MM.1S (cell line): ENCODE measurements around the gene DEXI.

ENCODE experiments used
- DNase-seq: peaks from one replicate; pipeline ENCODE4 v3.0.0-alpha.2; 2015
- H2AFZ ChIP-seq: fragments of 300-600 bp; sonication (generic); 2 replicates; pipeline ENCODE4 v1.6.0; 2016; ENCODE audit warnings: antibody characterized with exemption, low read length
- H3F3A ChIP-seq: fragments of 300-600 bp; sonication (generic); 2 replicates; pipeline ENCODE4 v1.6.1; 2016; ENCODE audit warnings: mild to moderate bottlenecking, antibody characterized with exemption, low read length, moderate library complexity, mixed read lengths; ENCODE audit not compliant: insufficient read depth
- H3K27ac ChIP-seq: fragments of 300-600 bp; sonication (generic); 2 replicates; pipeline ENCODE4 v1.5.1; 2016; ENCODE audit warnings: mild to moderate bottlenecking, low read length
- H3K27me3 ChIP-seq: fragments of 300-600 bp; sonication (generic); replicated peaks from 2 replicates; pipeline ENCODE4 v1.6.0; 2016; ENCODE audit warnings: low read length; ENCODE audit not compliant: insufficient read depth
- H3K36me3 ChIP-seq: fragments of 300-600 bp; sonication (generic); replicated peaks from 2 replicates; pipeline ENCODE4 v1.6.1; 2016; ENCODE audit warnings: mild to moderate bottlenecking, low read length, mixed read lengths; ENCODE audit not compliant: insufficient read depth
- H3K4me1 ChIP-seq: fragments of 300-600 bp; sonication (generic); 2 replicates; pipeline ENCODE4 v1.6.1; 2016; ENCODE audit warnings: low read length, mixed read lengths
- H3K4me2 ChIP-seq: fragments of 300-600 bp; sonication (generic); 2 replicates; pipeline ENCODE4 v1.6.0; 2016; ENCODE audit warnings: low read depth, low read length
- H3K4me3 ChIP-seq: fragments of 300-600 bp; sonication (generic); 2 replicates; pipeline ENCODE4 v1.5.1; 2016; ENCODE audit warnings: low read length, mixed read lengths
- H3K79me2 ChIP-seq: fragments of 300-600 bp; sonication (generic); 2 replicates; pipeline ENCODE4 v1.6.1; 2016; ENCODE audit warnings: mixed run types, low read length, mixed read lengths
- H3K9ac ChIP-seq: fragments of 300-600 bp; sonication (generic); 2 replicates; pipeline ENCODE4 v1.6.1; 2016; ENCODE audit warnings: low read length, mixed read lengths
- H3K9me2 ChIP-seq: fragments of 300-600 bp; sonication (generic); replicated peaks from 2 replicates; pipeline ENCODE4 v1.6.1; 2016; ENCODE audit warnings: mild to moderate bottlenecking, low read length, mixed read lengths; ENCODE audit not compliant: insufficient read depth
- H3K9me3 ChIP-seq: fragments of 300-600 bp; sonication (generic); replicated peaks from 2 replicates; pipeline ENCODE4 v1.6.1; 2016; ENCODE audit warnings: mild to moderate bottlenecking, low read length, mixed read lengths; ENCODE audit not compliant: insufficient read depth
- H4K20me1 ChIP-seq: fragments of 300-600 bp; sonication (generic); 2 replicates; pipeline ENCODE4 v1.6.1; 2016; ENCODE audit warnings: mild to moderate bottlenecking, low read length, moderate library complexity, mixed read lengths; ENCODE audit not compliant: insufficient read depth
- CTCF ChIP-seq: fragments of 300-600 bp; sonication (generic); IDR thresholded peaks from 2 replicates; pipeline ENCODE4 v1.5.1; 2016; ENCODE audit warnings: antibody characterized with exemption, low read length, mixed read lengths
- EZH2 ChIP-seq: fragments of 300-600 bp; sonication (generic); optimal IDR thresholded peaks from 2 replicates; pipeline ENCODE3; 2017; ENCODE audit warnings: low read depth, mild to moderate bottlenecking, antibody characterized with exemption, low read length, mixed read lengths
- EZH2phosphoT487 ChIP-seq: fragments of 300-600 bp; sonication (generic); IDR thresholded peaks from 2 replicates; pipeline ENCODE4 v1.6.1; 2018; ENCODE audit warnings: antibody characterized with exemption, low read length

The DEXI gene

GRCh38 chr16:10978124-10978523 is 35.9 kb upstream of the DEXI start:
- H3K9me2 ChIP-seq: no peaks in the 10 kb centered on the region
- no peaks in the 10 kb centered on the region for H3K9me3 ChIP-seq
- DNase-seq: no peak
- H3K4me3 ChIP-seq: no peak overlapping the region
- no peaks in the 10 kb centered on the region for H3K4me1 ChIP-seq
- no peaks in the 10 kb centered on the region for H3F3A ChIP-seq
- no peak overlapping the region for H3K4me2 ChIP-seq
- H3K9ac ChIP-seq: no peak overlapping the region
- no peaks in the 10 kb centered on the region for H4K20me1 ChIP-seq
- no peaks in the 10 kb centered on the region for H3K79me2 ChIP-seq
- H3K36me3 ChIP-seq: no peaks in the 10 kb centered on the region
- no peaks in the 10 kb centered on the region for H3K27me3 ChIP-seq
- H3K27ac ChIP-seq: no peak overlapping the region
- H2AFZ ChIP-seq: no peak overlapping the region
- TF ChIP-seq EZH2phosphoT487: no peak
- TF ChIP-seq EZH2: no peak
- TF ChIP-seq CTCF: no peak

- Histone ChIP-seq H3K9me3 (no peaks in the 10 kb centered on the region), H3K36me3 (no peaks in the 10 kb centered on the region), H3K27ac (no peak overlapping the region), H3K27me3 (no peaks in the 10 kb centered on the region), H3K9me2 (no peaks in the 10 kb centered on the region), H2AFZ (no peak overlapping the region), H3K4me3 (no peak overlapping the region), H3K4me1 (no peaks in the 10 kb centered on the region), H3F3A (no peaks in the 10 kb centered on the region), H3K79me2 (no peaks in the 10 kb centered on the region), H3K9ac (no peak overlapping the region), H3K4me2 (no peak overlapping the region), H4K20me1 (no peaks in the 10 kb centered on the region)
- DNase-seq: no peak
- TF ChIP-seq EZH2 (no peak), CTCF (no peak), EZH2phosphoT487 (no peak)
Observed at GRCh38 chr16:10976634-10977033, 34.4 kb upstream of the DEXI start.

GRCh38 chr16:10972819-10973464 is 30.7 kb upstream of the DEXI start:
- TF ChIP-seq EZH2 (no peak), CTCF (no peak), EZH2phosphoT487 (no peak)
- Histone ChIP-seq H2AFZ (no peak overlapping the region), H3K9ac (no peak overlapping the region)

More at GRCh38 chr16:10972819-10973464, 30.7 kb upstream of the DEXI start:
- Histone ChIP-seq H3K79me2 (no peaks in the 10 kb centered on the region), H3K9me2 (no peaks in the 10 kb centered on the region), H3K36me3 (no peaks in the 10 kb centered on the region), H3K9me3 (no peaks in the 10 kb centered on the region), H3K4me2 (no peak overlapping the region), H3F3A (no peaks in the 10 kb centered on the region), H4K20me1 (no peaks in the 10 kb centered on the region), H3K4me3 (no peak overlapping the region), H3K4me1 (no peaks in the 10 kb centered on the region), H3K27ac (no peak overlapping the region), H3K27me3 (no peaks in the 10 kb centered on the region)
- DNase-seq: no peak
